Chondrocyte (in vitro differentiated cells): ENCODE results near the gene LBR. TPM values are rescaled to one million over a fixed set of nuclear protein-coding genes. Genes with fewer than 3 reads are reported as not detected.

ENCODE experiments used
- DNase-seq: peaks from one replicate; pipeline ENCODE4 v3.0.0; 2021; ENCODE audit warnings: mixed read lengths, low spot score
- H3K27ac Mint-ChIP-seq: one replicate; pipeline ENCODE4 v1.8.0; 2021; ENCODE audit warnings: mild to moderate bottlenecking, moderate library complexity, mixed read lengths; ENCODE audit not compliant: unreplicated experiment
- H3K27me3 Mint-ChIP-seq: 2 replicates; pipeline ENCODE4 v1.8.0; 2021; ENCODE audit warnings: low read depth, mixed read lengths
- H3K36me3 Mint-ChIP-seq: 2 replicates; pipeline ENCODE4 v1.8.0; 2021; ENCODE audit warnings: low read depth, mixed read lengths
- H3K4me1 Mint-ChIP-seq: 2 replicates; pipeline ENCODE4 v1.8.0; 2021; ENCODE audit warnings: low read depth, mild to moderate bottlenecking, mixed read lengths
- H3K4me3 Mint-ChIP-seq: one replicate; pipeline ENCODE4 v1.8.0; 2021; ENCODE audit warnings: mild to moderate bottlenecking, moderate library complexity, mixed read lengths; ENCODE audit not compliant: unreplicated experiment
- H3K9me3 Mint-ChIP-seq: 2 replicates; pipeline ENCODE4 v1.8.0; 2021; ENCODE audit warnings: low read depth, mixed read lengths
- total RNA-seq: library from RNA; stranded (reverse); gene quantifications from 3 replicates; pipeline ENCODE4 v1.2.1, GENCODE V29; 2021
- TF ChIP-seq, protein P1 (sequence below): fragments of 200-600 bp; sonication (generic); IDR thresholded peaks from 2 replicates; pipeline ENCODE4 v1.5.0; 2021; ENCODE audit warnings: antibody characterized with exemption, mild to moderate bottlenecking, moderate library complexity

Gene LBR
- total RNA-seq, 1 donor from 2014 or later, result 24.4 TPM

DNA sequence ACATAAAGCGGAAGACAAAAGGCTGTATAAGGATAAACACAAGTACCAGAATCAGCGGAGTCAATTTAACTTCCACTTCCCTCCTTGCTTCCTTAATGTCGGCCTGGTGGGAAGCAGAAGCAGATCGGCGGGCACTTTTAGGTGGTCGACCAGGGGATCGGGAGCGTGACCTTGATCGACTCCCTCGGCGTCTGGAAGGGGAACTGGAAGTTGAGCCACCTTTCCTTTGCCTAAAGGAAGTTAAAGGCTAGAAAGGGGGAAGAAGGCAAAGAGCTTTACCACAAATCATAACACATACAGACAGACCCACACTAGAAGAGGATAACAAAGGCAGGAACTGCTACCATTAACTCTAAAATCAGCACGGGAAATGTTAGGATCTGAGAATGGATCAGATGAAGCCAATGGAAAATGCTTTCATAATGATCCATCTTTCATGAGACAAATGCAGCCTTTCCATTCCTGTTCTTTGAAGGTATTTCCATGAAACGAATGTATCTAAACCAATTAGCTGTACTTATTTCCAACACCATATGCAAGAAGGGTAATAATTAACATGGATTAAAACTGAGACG lies 5.7 kb downstream of the LBR start:
- peak overlapping the region; percentile 74 for H3K27ac Mint-ChIP-seq
- H3K9me3 Mint-ChIP-seq, result no peaks in the 10 kb centered on the region
- DNase-seq, result no peak
- H3K4me3 Mint-ChIP-seq, result no peak overlapping the region
- H3K27me3 Mint-ChIP-seq, result no peaks in the 10 kb centered on the region
- H3K36me3 Mint-ChIP-seq, result peaks cover 12% of the 10 kb centered on the region
- TF ChIP-seq, protein P1, sequence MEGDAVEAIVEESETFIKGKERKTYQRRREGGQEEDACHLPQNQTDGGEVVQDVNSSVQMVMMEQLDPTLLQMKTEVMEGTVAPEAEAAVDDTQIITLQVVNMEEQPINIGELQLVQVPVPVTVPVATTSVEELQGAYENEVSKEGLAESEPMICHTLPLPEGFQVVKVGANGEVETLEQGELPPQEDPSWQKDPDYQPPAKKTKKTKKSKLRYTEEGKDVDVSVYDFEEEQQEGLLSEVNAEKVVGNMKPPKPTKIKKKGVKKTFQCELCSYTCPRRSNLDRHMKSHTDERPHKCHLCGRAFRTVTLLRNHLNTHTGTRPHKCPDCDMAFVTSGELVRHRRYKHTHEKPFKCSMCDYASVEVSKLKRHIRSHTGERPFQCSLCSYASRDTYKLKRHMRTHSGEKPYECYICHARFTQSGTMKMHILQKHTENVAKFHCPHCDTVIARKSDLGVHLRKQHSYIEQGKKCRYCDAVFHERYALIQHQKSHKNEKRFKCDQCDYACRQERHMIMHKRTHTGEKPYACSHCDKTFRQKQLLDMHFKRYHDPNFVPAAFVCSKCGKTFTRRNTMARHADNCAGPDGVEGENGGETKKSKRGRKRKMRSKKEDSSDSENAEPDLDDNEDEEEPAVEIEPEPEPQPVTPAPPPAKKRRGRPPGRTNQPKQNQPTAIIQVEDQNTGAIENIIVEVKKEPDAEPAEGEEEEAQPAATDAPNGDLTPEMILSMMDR, result no peak
- peaks cover 56% of the 10 kb centered on the region for H3K4me1 Mint-ChIP-seq

DNA sequence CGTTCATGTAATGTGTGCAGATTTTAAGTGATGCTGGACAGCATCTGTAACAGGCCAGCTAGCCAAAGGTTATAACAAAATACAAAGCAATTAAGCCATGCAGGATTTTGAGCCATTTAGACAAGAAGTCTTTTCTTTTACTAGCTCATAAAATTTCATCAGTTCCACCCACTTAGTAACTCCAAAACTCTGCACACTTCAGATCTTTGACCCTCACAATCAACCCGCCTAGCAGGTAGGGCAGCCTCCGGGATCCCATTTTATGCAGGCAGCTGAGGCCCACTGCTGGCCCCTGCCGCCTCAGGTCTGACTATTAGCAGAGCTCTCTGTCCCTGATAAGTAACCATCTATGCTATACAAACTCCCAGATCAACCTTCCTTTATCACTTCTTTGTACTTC lies 9.2 kb downstream of the LBR start:
- Mint-ChIP-seq H3K27ac (no peak overlapping the region), H3K4me1 (peaks cover 23% of the 10 kb centered on the region), H3K4me3 (no peak overlapping the region), H3K27me3 (no peaks in the 10 kb centered on the region), H3K9me3 (no peaks in the 10 kb centered on the region), H3K36me3 (peaks cover 23% of the 10 kb centered on the region)
- TF ChIP-seq, protein P1, result no peak
- DNase-seq, result no peak

DNA sequence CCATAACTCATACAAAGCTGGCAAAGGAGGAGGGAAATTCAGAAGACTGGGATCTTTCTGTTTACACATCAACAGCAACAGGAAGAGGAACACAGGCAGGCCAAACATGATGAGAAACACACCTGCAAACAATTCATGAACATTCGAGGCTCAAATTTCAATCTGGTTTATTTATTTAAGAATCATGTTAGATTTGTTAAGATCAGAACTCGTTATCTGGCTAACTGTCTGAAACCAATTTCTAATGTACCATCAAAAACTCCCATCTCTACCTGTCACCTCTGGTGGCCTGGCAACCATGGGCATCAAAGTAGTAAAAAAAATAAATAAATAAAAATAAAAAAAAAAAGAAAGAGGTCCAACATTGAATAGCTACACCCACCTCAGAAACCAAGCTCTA lies 9.8 kb downstream of the LBR start:
- Mint-ChIP-seq H3K4me1 (peaks cover 17% of the 10 kb centered on the region), H3K27me3 (no peaks in the 10 kb centered on the region), H3K27ac (no peak overlapping the region), H3K4me3 (no peak overlapping the region), H3K9me3 (no peaks in the 10 kb centered on the region), H3K36me3 (peaks cover 23% of the 10 kb centered on the region)
- DNase-seq, result no peak
- TF ChIP-seq, protein P1, result no peak

DNA sequence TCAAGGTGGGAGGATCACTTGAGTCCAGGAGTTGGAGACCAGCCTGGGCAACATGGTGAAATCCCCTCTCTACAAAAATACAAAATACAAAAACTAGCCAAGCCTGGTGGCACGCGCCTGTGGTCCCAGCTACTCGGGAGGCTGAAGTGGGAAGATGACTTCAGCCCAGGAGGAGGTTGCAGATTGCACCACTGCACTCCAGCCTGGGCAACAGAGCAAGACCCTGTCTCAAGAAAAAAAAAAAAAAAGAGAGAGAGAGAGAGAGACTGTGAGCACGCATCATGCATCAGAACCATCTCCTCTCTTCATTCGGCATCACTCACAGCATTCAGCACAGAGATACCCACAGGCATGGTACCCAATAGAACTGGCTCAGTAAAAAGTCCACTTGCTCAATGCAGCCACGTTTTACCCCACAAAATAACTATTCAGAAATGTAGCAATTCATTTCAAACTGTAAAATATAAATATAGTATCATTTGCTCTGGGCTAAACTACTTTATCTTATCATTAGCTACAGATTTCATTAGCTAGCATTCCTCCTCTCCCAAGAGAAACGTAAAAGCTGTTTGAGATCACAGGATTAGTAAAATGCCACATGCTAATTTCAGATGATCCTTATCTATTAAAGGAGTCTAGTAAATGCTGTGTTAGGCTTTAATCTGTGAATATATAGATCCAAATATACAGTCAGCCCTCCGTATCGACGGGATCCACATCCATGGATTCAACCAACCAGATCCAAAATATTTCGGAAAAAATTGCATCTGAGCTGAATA lies 11.7 kb downstream of the LBR start:
- no peak overlapping the region for H3K27ac Mint-ChIP-seq
- TF ChIP-seq, protein P1, result no peak

DNA sequence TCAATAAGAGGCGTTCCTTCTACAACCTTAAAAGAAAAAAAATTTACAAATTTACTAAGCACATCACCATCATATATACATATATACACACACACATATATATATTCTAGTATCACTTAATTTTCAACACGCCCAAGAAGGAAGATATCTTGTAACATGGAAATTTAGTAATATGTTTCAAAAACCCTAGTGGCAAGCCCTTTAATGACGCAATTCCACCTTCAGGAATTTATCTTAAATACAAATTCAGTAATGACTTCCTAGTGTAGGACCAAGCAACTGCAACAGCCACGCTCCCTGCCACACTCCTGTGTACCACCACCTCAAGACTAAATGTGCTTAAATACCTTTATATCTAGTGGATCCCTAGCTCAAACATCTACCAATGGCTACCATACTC lies 12.5 kb downstream of the LBR start:
- TF ChIP-seq, protein P1, result no peak
- H3K4me3 Mint-ChIP-seq, result no peak overlapping the region
- no peak overlapping the region for H3K27ac Mint-ChIP-seq
- H3K9me3 Mint-ChIP-seq, result no peaks in the 10 kb centered on the region
- DNase-seq, result no peak
- H3K4me1 Mint-ChIP-seq, result peaks cover 2% of the 10 kb centered on the region
- peaks cover 36% of the 10 kb centered on the region for H3K36me3 Mint-ChIP-seq
- no peaks in the 10 kb centered on the region for H3K27me3 Mint-ChIP-seq

More for the DNA sequence above, 11.7 kb downstream of the LBR start:
- DNase-seq, result no peak
- no peaks in the 10 kb centered on the region for H3K27me3 Mint-ChIP-seq
- no peak overlapping the region for H3K4me3 Mint-ChIP-seq
- H3K36me3 Mint-ChIP-seq, result peaks cover 32% of the 10 kb centered on the region
- H3K9me3 Mint-ChIP-seq, result no peaks in the 10 kb centered on the region
- H3K4me1 Mint-ChIP-seq, result peaks cover 4% of the 10 kb centered on the region
